ENCODE data around the gene ZFP36.

ZFP36 gene

DNA sequence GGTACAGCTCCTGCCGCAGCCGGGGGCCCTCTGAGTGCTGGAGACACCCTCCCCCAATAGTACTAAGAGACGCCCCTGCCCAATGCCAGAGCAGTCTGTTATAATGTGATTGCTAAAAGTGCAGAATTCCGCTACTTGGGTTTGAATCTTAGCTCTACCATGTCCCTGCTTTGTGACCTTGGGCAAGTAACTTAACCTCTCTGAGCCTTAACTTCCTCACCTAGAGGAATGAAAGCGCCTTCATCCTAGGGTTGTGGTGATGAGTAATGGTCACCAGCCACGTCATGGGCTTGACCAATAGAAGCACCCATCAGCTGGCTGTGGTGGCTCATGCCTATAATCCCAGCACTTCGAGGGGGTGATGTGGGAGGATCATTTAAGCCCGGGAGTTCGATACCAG, 12.4 kb downstream of the ZFP36 start:
- no peak for DNase-seq (ENCODE audit: low spot score)

DNA sequence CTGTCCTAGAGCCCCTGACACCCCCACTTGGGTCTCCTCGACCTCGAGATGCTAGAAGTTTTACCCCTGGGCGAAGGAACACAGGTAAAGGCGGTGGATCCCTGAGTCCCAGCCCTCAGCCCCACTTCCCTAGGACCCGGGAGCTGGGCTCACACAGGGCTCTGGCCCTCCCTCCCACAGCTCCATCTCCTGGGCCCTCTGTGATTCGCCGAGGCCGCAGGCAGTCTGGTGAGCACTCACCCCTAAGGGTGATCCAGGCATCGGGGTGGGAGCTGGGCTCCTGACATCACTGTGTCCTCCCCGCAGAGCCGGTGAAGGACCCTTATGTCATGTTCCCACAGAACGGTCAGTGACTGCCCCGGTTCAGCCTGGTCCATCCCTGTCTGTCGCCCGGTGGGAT, 14.1 kb downstream of the ZFP36 start:
- DNase-seq (ENCODE audit: low spot score), result no peak

DNA sequence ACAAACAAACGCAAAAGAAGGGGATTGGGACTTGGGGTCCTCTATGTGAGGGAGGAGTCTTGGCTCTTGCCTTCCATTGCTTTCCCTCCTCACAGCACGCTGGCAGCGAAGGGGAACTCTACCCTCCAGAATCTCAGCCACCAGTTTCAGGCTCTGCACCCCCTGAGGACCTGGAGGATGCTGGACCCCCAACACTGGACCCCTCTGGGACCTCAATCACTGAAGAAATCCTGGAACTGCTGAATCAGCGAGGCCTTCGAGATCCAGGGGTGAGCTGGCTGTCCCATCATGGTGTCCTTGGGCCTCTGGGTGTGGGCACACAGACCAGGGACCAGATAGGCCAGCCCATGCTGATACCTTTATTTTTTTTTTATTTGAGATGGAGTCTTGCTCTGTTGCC, 15.4 kb downstream of the ZFP36 start:
- DNase-seq (ENCODE audit: low spot score), result no peak

DNA sequence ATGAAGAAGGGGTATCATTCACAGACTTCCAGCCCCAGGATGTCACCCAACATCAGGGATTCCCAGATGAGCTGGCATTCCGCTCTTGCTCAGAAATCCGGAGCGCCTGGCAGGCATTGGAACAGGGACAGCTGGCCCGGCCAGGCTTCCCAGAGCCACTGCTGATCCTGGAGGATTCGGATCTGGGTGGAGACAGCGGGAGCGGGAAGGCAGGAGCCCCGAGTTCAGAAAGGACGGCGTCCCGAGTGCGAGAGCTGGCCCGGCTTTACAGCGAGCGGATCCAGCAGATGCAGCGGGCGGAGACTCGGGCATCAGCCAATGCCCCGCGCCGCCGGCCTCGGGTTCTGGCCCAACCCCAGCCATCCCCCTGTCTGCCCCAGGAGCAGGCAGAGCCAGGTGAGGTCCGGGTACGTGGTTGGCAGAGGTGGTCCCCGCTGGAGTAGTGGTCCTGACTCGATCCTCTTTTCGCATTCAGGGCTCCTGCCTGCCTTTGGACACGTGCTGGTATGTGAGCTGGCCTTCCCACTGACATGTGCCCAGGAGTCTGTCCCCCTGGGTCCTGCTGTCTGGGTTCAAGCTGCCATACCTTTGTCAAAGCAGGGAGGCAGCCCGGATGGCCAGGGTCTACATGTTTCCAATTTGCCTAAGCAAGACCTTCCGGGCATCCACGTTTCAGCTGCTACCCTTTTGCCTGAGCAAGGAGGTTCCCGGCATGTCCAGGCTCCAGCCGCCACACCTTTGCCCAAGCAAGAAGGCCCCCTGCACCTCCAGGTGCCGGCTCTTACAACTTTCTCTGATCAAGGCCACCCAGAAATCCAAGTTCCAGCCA, 16.8 kb downstream of the ZFP36 start:
- no peak for DNase-seq (ENCODE audit: low spot score)

DNA sequence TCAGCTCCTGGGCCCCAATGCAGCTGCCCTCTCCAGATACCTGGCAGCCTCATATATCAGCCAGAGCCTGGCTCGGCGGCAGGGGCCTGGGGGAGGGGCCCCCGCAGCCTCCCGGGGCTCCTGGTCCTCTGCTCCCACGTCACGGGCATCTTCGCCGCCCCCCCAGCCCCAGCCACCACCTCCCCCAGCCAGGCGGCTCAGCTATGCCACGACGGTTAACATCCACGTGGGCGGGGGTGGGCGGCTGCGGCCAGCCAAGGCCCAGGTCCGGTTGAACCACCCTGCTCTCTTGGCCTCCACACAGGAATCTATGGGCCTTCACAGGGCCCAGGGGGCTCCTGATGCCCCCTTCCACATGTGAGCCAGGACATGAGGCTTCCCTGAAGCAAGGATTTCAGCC, 18.3 kb downstream of the ZFP36 start:
- no peak for DNase-seq (ENCODE audit: low spot score)

DNA sequence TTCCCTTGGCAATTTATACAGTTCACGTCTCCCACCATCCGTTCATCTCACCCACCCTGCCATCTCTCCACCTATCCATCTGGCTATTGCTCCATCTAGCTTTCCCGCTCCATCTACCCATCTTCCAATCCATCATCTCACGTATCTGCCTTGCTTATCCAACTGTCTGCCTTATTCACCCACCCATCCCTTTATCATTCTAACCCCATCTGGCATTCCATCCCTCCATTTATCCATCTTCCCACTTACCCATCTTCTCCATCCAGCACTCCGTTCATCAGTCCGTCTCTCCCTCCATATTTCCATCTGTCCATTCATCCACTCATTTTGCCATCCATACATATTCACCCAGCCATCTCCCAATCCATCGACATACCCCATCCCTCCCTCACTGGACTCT, 19.1 kb downstream of the ZFP36 start:
- DNase-seq (ENCODE audit: low spot score), result no peak

DNA sequence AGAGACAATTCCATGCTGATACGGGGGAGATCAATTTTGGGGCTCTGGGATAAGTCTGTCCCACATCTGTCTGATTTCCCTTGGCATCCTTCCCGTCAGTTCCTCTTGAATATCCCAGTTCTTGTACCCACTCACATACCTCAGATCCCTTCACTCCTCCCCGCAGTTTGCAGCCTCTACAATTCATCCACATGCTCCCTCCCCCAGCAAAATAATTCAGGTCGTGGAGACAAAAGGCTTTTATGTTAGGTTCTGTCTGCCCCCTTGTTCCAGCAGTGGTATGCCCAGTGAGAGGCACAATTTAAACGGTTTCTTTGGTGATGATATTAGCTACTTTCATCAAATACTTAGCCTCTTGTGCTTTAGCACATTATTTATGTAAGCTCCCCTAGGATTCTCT, 19.5 kb downstream of the ZFP36 start:
- DNase-seq (ENCODE audit: low spot score), result peak; percentile 42

DNA sequence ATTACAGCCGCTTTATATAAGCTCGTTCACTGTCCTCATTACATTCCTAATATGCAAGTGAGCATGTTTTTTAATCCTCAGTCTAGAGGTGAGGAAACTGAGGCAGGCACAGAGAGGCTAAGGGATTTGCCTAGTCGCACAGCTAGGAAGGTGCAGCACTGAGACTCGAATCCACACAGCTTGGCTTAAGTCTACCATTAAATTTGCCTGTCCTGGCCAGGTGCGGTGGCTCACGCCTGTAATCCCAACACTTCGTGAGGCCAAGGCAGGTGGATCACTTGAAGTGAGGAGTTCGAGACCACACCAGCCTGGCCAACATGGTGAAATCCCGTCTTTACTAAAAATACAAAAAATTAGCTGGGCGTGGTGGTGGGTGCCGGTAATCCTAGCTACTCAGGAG, 21.1 kb downstream of the ZFP36 start:
- no peak for DNase-seq (ENCODE audit: low spot score)

DNA sequence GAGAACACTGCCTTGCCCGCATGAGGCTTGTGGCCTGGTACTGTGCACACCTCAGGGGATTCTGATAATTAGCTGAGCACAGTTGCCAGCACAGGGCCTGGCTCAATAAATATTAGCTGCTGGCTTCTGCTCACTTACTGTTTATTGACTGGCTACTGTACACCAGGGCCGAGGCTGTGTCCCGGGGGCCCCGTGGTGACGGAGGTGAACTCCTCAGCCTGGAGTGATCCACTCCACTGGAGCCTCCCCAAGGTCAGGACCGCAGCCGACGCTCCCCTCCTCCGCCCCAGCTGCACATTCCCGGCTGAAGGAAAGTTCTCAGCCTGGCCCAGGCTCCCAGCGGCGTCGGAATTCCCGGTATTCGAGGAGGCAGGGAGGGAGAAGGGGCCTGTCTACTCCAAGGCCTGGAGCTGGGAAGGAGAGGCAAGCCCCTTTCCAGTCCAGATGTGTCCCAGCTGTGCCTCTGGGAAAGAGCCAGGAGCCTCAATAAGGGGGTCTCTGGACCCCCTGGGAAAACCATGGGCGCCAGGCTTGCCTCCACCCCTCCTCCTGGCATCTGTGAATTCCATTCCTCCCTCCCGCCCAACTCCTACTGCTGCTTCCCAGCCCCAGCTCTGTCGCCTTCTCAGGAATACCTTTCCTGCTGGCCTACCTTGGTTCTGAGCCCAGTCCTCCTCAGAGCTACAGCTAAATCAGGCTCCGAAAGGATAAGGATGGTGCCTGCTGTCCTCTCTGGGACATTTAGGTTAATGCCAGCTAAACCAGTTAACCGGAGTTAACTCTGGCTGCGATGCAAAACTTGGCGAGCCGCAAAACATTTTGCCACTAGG, 21.9 kb downstream of the ZFP36 start:
- no peak for DNase-seq (ENCODE audit: low spot score)

DNA sequence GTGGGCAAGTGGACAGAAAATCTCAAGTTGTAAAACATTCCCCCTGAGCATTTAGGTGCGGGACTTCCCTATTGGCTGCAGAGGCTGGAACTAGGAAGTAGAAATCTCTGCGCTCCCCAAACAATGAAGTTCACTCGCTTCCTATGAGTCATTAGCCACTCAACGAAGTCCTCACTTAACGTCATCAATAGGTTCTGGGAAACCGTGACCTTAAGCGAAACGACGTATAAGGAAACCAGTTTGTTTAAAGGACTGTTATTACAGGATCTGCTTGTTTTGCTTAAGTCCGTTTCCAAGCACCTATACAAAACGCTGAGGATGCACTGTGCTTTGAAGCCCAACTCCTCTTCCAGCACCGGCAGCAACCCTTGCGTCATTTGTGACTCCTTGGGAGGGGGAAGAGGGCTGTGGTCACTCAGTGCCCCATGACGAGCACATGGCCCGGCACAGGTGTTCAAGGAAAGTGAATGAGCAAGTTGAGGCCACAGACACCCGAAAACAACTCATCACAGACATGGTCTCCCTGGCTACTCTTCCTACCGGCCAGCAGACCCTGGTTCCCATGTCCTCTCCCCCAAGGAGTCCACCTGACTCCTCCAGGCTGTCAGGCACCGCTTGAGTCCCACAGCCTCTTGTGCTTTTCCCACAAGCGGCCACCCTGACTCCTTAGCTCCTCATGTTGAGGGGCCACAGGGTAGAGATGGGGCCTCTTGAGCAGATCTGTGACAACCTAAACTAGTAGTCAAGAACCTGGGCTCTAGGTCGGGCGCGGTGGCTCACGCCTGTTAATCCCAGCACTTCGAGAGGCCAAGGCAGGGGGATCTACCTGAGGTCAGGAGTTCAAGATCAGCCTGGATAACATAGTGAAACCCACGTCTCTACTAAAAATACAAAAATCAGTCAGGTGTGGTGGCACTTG, 24.3 kb downstream of the ZFP36 start:
- DNase-seq (ENCODE audit: low spot score), result peak; percentile 52

DNA sequence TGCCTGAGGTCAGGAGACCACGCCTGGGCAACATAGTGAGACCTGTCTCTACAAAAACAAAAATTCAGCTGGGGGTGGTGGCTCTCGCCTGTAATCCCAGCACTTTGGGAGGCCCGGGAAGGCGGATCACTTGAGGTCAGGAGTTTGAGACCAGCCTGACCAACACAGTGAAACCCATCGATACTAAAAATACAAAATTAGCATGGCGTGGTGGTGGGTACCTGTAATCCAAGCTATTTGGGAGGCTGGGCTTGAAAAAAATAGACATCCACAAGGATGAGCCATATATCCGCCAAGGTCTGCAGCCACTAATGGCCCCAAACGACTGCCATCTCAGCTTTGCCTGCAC, 26.0 kb downstream of the ZFP36 start:
- DNase-seq (ENCODE audit: low spot score), result no peak

DNA sequence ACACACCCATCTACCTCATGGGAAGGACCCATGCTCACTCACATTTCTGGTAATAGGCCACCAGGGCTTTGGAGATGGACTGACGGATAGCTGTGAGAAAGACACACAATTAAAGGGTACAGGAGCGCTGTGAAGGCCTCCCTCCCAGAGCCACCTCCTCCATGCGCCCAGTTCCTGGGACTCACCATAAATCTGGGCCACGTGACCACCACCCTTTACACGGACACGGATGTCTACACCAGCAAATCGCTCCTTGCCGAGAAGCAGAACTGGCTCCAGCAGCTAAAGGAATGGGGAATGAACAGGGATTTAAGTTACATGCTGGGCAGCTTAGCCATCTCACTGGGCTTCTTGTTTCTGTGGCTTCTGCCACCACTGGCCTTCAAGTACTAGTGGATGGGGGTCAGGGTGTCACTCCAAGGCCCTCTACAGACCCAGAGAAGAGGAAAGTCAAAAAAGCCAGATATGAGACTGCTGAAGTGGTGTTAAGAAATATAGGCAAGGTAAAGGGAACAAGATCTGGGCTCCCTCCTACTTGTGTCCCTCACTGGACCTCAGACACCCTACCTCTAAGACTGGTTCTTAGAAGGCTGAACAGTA, 26.9 kb downstream of the ZFP36 start:
- DNase-seq (ENCODE audit: low spot score), result no peak

DNA sequence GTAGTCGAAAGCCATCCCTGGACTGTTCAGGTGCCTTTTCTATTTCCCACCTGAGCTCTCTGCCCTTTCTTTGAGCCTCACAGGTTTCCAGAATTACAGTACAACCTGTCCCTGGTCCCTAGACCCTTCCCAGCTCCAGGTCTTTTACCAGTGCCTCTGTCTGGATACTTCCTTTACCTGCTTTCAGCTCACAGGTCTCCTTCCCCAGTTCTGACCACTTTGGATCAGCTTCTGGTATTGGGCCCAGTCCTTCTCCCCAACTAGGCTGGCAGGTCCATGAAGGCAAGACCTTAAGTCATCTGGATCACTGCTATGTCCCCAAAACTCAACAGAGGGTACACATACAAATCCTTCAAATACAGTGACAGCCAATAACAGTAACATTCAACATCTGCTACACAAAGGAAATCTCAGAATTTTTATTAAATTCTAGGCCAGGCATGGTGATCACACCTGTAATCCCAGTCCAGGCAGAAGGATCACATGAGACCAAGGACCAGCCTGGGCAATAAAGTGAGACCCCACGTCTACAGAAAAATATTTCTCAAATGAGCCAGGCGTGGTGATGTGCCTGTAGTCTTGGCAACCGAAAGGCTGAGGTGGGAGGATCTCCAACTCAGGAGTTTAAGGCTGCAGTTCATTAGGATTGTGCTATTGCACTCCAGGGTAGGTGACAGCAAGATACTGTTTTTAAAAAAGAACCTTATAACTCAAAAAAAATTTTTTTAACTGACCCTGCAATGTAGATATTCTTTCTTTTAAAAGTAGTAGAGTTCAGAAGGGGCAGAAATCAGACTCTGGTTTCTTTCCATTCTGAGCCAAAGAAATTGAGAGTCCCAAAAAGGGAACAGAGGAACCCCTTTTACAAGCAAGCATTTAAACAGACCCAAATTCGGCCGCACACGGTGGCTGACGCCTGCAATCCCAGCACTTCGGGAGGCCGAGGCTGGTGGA, 27.8 kb downstream of the ZFP36 start:
- no peak for DNase-seq (ENCODE audit: low spot score)

DNA sequence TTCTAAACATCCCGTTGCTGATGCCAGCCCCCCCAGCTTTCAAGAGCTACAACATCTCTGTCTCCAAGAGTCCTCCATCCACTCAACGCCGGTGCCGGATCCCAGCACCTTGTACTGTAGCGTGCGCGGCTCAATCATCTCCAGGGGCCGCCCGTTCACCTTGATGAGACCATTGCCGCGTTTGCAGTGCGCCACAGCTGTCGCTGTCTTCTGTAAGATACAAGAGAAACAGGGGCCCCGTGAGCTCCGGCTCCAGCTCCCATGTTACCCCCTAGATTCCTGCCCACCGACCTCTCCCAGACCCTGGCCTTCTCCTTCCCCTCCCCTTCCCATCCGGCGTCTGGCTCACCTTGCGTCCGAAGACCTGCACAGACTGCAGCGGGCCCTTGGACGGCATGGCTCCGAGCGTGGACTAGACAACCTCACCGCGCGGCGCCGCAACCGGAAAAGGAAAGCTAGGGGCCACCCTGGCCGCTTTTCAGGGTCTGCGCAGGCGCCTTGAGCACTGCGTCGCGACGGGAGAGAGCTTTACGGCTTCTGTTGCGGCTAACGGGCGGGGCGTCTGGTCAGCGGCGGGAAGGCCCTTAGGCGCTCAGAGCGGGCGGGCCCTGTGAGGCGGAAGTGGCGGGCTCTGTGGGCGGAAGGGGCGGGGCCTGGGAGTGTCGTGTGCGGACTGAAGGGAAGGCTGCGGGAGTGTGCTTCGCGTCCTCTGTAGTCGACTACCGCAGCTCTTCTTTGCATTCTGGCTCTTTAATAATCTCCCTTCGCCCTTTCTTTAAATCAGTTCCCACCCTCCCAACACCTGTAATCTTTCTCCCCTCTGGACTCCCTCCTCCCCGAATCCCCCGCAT, 29.1 kb downstream of the ZFP36 start, which contains the start of gene RPS16:
Gene RPS16 (minus strand): TSS at position 451 of the 851 bp plus-strand sequence. CDS start 54 bp downstream, at position 397.
- peak; percentile 97 for DNase-seq (ENCODE audit: low spot score)

DNA sequence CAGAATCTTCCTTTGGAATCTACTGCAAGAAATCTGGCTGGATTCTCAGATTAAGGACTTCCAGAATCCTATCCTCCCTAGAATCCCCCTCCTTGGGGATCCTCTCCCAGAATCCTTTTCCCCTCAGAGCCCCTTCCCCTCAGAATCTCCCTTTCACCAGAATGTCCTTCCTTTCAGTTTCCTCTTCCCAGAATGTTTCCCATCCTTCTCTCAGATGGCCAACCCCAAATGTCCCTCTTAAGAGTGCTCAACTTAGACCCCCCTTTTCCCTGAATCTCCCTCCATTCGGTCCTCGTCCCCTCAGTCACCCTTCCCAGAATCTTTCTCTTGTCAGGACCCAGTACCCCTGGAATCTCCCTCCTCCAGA, 29.7 kb downstream of the ZFP36 start:
- DNase-seq (ENCODE audit: low spot score), result no peak

DNA sequence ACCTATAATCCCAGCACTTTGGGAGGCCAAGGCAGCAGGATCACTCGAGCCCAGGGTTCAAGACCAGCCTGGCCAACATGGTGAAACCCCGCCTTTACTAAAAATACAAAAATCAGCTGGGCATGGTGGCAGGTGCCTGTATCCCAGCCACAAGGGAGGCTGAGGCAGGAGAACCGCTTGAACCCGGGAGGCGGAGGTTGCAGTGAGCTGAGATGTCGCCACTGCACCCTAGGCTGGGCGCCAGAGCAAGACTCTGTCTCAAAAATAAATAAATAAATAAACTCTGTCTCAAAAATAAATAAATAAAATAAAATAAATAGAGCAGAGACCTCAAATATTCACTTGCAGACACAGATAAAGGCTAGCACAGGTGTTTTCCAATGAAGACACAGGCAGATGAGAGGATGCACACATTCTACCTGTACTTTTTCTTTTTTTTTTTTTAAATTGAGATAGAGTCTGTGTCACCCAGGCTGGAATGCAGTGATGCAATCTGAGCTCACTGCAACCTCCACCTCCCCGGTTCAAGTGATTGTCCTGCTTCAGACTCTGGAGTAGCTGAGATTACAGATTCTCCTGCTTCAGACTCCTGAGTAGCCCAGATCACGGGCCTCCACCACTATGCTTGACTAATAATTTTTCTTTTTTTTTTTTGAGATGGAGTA, 31.8 kb downstream of the ZFP36 start:
- DNase-seq (ENCODE audit: low spot score), result no peak

DNA sequence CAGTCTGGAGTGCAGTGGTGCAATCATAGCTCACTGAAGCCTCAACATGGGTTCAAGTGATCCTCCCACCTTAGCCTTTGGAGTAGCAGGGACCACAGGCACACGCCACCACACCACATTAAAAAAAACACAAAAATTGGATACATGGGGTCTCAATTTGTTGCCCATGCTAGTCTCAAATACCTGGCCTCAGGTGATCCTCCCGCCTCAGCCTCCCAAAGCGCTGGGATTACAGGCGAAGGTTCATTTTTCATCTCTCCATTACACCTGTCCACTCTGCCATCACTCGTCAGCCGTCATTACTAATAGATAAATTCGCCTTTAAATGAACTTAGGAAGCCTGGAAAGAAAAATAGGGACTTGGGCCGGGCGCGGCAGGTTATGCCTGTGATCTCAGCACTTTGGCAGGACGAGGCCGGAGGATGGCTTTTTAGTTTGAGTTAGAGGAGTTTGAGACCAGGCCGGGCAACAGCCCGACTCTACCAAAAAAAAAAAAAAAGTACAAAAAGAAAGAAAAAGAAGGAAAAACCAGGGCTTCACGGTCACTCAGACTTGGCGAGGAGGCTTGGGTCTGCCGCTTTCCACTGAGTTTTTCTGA, 38.0 kb downstream of the ZFP36 start:
- DNase-seq (ENCODE audit: low spot score), result no peak

DNA sequence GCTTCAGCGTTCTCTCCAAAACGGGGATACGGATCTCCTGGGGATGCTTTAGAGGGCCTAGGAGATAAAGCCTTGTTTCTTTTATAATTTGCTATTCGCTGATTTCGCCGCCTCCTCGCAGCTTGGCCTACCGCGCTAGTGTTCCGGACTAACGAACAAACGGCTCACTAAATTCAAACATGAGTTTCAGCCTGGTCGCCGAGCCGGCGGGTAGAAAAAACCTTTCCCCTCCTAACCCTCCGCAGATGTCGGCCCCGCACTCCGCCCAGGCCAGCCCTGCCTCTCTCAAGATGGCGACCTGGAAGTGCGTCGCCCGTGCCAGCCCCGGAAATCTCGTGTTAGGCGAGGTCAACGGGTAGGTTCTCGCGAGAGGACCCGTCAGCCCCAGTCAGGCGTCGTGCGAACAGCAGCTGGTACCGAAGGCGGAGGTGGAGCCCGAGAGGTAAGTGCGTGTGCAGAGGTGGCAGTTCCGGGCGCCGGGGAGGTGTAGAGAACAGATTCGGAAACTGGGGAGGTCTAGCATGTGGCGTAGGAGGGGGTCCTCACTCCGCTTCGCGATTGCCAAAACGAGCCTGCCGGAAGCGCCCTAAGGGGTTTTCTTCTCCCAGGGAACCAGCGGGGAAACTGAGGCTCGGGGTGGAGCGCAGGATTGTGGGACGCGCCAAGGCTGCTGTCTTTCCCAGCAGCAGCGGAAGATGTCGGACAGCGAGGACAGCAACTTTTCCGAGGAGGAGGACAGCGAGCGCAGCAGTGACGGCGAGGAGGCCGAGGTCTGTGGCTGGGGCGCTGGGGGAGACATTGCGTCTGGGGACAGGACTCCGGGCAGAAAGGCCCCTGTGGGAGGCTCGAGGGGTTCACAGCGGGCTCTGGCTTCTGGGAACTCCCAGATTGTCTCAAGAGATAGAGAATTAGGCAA, 38.8 kb downstream of the ZFP36 start, which contains the start of gene SUPT5H:
Gene SUPT5H (plus strand): TSS at position 387 of the 916 bp plus-strand sequence. CDS start 309 bp downstream, at position 696.
- peak; percentile 94 for DNase-seq (ENCODE audit: low spot score)

Measured in pons (tissue), 1 donor.